HepG2 (cell line): ENCODE results near the gene CHST13. TPM values are rescaled to one million over a fixed set of nuclear protein-coding genes. Genes with fewer than 3 reads are reported as not detected.
A peak's percentile ranks its signal among the peaks of the same experiment; 100 is the strongest.

ENCODE experiments used
- CENPT ChIP-seq: sonication (generic); formaldehyde crosslinking; IDR thresholded peaks from 2 replicates; pipeline ENCODE4 v1.8.0; 2022; ENCODE audit warnings: low read depth, mild to moderate bottlenecking, moderate library complexity, missing genetic modification reagents
- DDIT3 ChIP-seq: sonication (generic); formaldehyde crosslinking; IDR thresholded peaks from 2 replicates; pipeline ENCODE4 v1.4.0; 2020; ENCODE audit warnings: mild to moderate bottlenecking, missing genetic modification reagents
- GATAD2A ChIP-seq: IDR thresholded peaks from 2 replicates; pipeline ENCODE4 v1.6.1; 2016
- NFIB ChIP-seq: sonication (generic); formaldehyde crosslinking; IDR thresholded peaks from 2 replicates; pipeline ENCODE4 v1.9.0; 2021; ENCODE audit warnings: missing genetic modification reagents, mild to moderate bottlenecking, borderline replicate concordance
- NFYB ChIP-seq: sonication (generic); formaldehyde crosslinking; IDR thresholded peaks from 2 replicates; pipeline ENCODE4 v1.4.0; 2020; ENCODE audit warnings: missing genetic modification reagents
- NPAS2 ChIP-seq: sonication (generic); formaldehyde crosslinking; IDR thresholded peaks from 2 replicates; pipeline ENCODE4 v1.8.0; 2022; ENCODE audit warnings: mild to moderate bottlenecking, missing genetic modification reagents, borderline replicate concordance
- PCBP2 ChIP-seq: fragments of 200-400 bp; formaldehyde crosslinking; optimal IDR thresholded peaks from 2 replicates; pipeline ENCODE3; 2018; ENCODE audit warnings: low read length, low read depth; ENCODE audit not compliant: poor library complexity, severe bottlenecking
- PHF8 ChIP-seq: sonication (generic); formaldehyde crosslinking; IDR thresholded peaks from 2 replicates; pipeline ENCODE4 v1.5.0; 2020; ENCODE audit warnings: missing genetic modification reagents
- PITX1 ChIP-seq: sonication (generic); formaldehyde crosslinking; IDR thresholded peaks from 2 replicates; pipeline ENCODE4 v1.5.1; 2020; ENCODE audit warnings: mild to moderate bottlenecking, missing genetic modification reagents
- RAD21 ChIP-seq: fragments of 450-650 bp; formaldehyde crosslinking; IDR thresholded peaks from 2 replicates; pipeline ENCODE4 v1.5.0; 2020; ENCODE audit warnings: mild to moderate bottlenecking
- RBAK ChIP-seq: sonication (generic); formaldehyde crosslinking; IDR thresholded peaks from 2 replicates; pipeline ENCODE4 v1.5.1; 2020; ENCODE audit warnings: mild to moderate bottlenecking, missing genetic modification reagents
- SP2 ChIP-seq: sonication (generic); formaldehyde crosslinking; IDR thresholded peaks from 2 replicates; pipeline ENCODE4 v1.5.1; 2020; ENCODE audit warnings: mild to moderate bottlenecking, missing genetic modification reagents
- SRY ChIP-seq: sonication (generic); formaldehyde crosslinking; IDR thresholded peaks from 2 replicates; pipeline ENCODE4 v1.8.0; 2022; ENCODE audit warnings: mild to moderate bottlenecking, missing genetic modification reagents
- ZBTB7A ChIP-seq: sonication (generic); formaldehyde crosslinking; IDR thresholded peaks from 2 replicates; pipeline ENCODE4 v1.8.0; 2022; ENCODE audit warnings: mild to moderate bottlenecking, missing genetic modification reagents
- ZNF687 ChIP-seq: sonication (generic); formaldehyde crosslinking; IDR thresholded peaks from 2 replicates; pipeline ENCODE4 v1.5.1; 2020; ENCODE audit warnings: mild to moderate bottlenecking, missing genetic modification reagents, moderate library complexity
- ZNF775 ChIP-seq: sonication (generic); formaldehyde crosslinking; IDR thresholded peaks from 2 replicates; pipeline ENCODE4 v1.4.0; 2020; ENCODE audit warnings: missing genetic modification reagents, mild to moderate bottlenecking, moderate library complexity, borderline replicate concordance
- ZNF776 ChIP-seq: sonication (generic); formaldehyde crosslinking; IDR thresholded peaks from 2 replicates; pipeline ENCODE4 v1.4.0; 2020; ENCODE audit warnings: mild to moderate bottlenecking, missing genetic modification reagents
- ZSCAN30 ChIP-seq: sonication (generic); formaldehyde crosslinking; IDR thresholded peaks from 2 replicates; pipeline ENCODE4 v1.5.0; 2020; ENCODE audit warnings: mild to moderate bottlenecking, missing genetic modification reagents
- polyA plus RNA-seq, 8 experiments: library from polyadenylated mRNA; depleted of rRNA in 3 of 8; stranded (reverse) in 7 of 8; unstranded in 1 of 8; fragments of >200 nt; fragmentation: Illumina TruSeq in 4 of 8; extraction: Trizol in 4 of 8; gene quantifications; 2 replicates each; pipeline versions ENCODE4 v1.2.1 to v1.2.3, GENCODE V29; 2011 to 2016; ENCODE audit warnings: low read depth in 4 of 8, missing spikeins in 1 of 8, mixed read lengths in 1 of 8; ENCODE audit not compliant: insufficient read depth in 1 of 8
- total RNA-seq, 5 experiments: library from RNA; depleted of rRNA; stranded (reverse); fragments of >200 nt; fragmentation: Illumina TruSeq; extraction: Trizol; gene quantifications; 2 replicates each; pipeline ENCODE4 v1.2.3, GENCODE V29; 2016; ENCODE audit warnings: low read depth in 1 of 5
- TF ChIP-seq, protein P1 (sequence below): sonication (generic); formaldehyde crosslinking; IDR thresholded peaks from 2 replicates; pipeline ENCODE4 v1.4.0; 2020; ENCODE audit warnings: missing genetic modification reagents
- TF ChIP-seq, protein P2 (sequence below): sonication (generic); formaldehyde crosslinking; IDR thresholded peaks from 2 replicates; pipeline ENCODE4 v1.4.0; 2020; ENCODE audit warnings: mild to moderate bottlenecking, missing genetic modification reagents

The CHST13 gene
- total and polyA plus RNA-seq, 2 of the 13 experiments (the other 11 are each of a cell fraction or from before 2014, with no cell fraction given) = 32.0 to 43.1 TPM

- TF ChIP-seq ZBTB7A (CRISPR knock-in tag) = no peak
- TF ChIP-seq, protein P1, sequence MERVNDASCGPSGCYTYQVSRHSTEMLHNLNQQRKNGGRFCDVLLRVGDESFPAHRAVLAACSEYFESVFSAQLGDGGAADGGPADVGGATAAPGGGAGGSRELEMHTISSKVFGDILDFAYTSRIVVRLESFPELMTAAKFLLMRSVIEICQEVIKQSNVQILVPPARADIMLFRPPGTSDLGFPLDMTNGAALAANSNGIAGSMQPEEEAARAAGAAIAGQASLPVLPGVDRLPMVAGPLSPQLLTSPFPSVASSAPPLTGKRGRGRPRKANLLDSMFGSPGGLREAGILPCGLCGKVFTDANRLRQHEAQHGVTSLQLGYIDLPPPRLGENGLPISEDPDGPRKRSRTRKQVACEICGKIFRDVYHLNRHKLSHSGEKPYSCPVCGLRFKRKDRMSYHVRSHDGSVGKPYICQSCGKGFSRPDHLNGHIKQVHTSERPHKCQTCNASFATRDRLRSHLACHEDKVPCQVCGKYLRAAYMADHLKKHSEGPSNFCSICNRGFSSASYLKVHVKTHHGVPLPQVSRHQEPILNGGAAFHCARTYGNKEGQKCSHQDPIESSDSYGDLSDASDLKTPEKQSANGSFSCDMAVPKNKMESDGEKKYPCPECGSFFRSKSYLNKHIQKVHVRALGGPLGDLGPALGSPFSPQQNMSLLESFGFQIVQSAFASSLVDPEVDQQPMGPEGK (CRISPR knock-in tag) = 0 out of 2 replicates have a peak, but pooled peaks have one; percentile 42
- 0 out of 2 replicates have a peak, but pooled peaks have one; percentile 18 for TF ChIP-seq SRY (CRISPR knock-in tag)
- TF ChIP-seq CENPT (CRISPR knock-in tag) = no peak
- no peak for TF ChIP-seq RAD21
- no peak for TF ChIP-seq ZNF775
- TF ChIP-seq PHF8 (CRISPR knock-in tag) = no peak
- TF ChIP-seq PITX1 (CRISPR knock-in tag) = no peak
- no peak for TF ChIP-seq NFYB (CRISPR knock-in tag)
- no peak for TF ChIP-seq DDIT3
- TF ChIP-seq ZNF776 = no peak
- no peak for TF ChIP-seq SP2 (CRISPR knock-in tag)
- no peak for TF ChIP-seq GATAD2A (CRISPR knock-in tag)
- TF ChIP-seq ZSCAN30 = no peak
- TF ChIP-seq NPAS2 (CRISPR knock-in tag) = no peak
- TF ChIP-seq ZNF687 = peak; percentile 76
- TF ChIP-seq, protein P2, sequence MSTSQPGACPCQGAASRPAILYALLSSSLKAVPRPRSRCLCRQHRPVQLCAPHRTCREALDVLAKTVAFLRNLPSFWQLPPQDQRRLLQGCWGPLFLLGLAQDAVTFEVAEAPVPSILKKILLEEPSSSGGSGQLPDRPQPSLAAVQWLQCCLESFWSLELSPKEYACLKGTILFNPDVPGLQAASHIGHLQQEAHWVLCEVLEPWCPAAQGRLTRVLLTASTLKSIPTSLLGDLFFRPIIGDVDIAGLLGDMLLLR (CRISPR knock-in tag) = no peak
- no peak for TF ChIP-seq PCBP2
- no peak for TF ChIP-seq NFIB
- TF ChIP-seq RBAK (CRISPR knock-in tag) = no peak
These were observed 5.8 kb upstream of the CHST13 start (continued) for GRCh38 chr3:126517986-126518778.
